HG02798 (cell line): ENCODE measurements around the gene WFDC2.
"Not testable (repeated sequence)": the region's sequence is repeated elsewhere in the genome, so short reads cannot be mapped to it uniquely, and the experiment has no call there.

Experiments
- ATAC-seq: cut with Tn5 transposase; IDR thresholded peaks from one replicate; pipeline ENCODE4 v1.9.1; 2021; ENCODE audit warnings: mild to moderate bottlenecking; ENCODE audit not compliant: unreplicated experiment, poor library complexity

WFDC2 gene

GRCh38 chr20:45450097-45450818 is 19.3 kb upstream of the WFDC2 start:
- ATAC-seq, result no peak

- ATAC-seq, result no peak
Measured at GRCh38 chr20:45452238-45452637, 17.3 kb upstream of the WFDC2 start.

- no peak for ATAC-seq
Measured at GRCh38 chr20:45452772-45453691, 16.5 kb upstream of the WFDC2 start.

GRCh38 chr20:45456632-45457031 is 12.9 kb upstream of the WFDC2 start:
- ATAC-seq, result no peak

GRCh38 chr20:45459606-45460005 is 9.9 kb upstream of the WFDC2 start:
- ATAC-seq, result no peak

- ATAC-seq, result no peak
Measured at GRCh38 chr20:45461225-45461624, 8.3 kb upstream of the WFDC2 start.

- ATAC-seq, result no peak
Measured at GRCh38 chr20:45462711-45463509, 6.6 kb upstream of the WFDC2 start.

GRCh38 chr20:45463709-45464108 is 5.8 kb upstream of the WFDC2 start:
- ATAC-seq, result no peak

GRCh38 chr20:45465491-45466266 is 3.9 kb upstream of the WFDC2 start:
- no peak for ATAC-seq

GRCh38 chr20:45467172-45467571 is 2.4 kb upstream of the WFDC2 start:
- ATAC-seq, result no peak

GRCh38 chr20:45467861-45468260 is 1.7 kb upstream of the WFDC2 start:
- ATAC-seq, result no peak

- ATAC-seq, result peak; percentile 47
Measured at GRCh38 chr20:45470262-45470931, 844 bp downstream of the WFDC2 start.

- no peak for ATAC-seq
Measured at GRCh38 chr20:45470937-45471336, 1.4 kb downstream of the WFDC2 start.

- ATAC-seq, result not testable (repeated sequence)
Measured at GRCh38 chr20:45472286-45472685, 2.7 kb downstream of the WFDC2 start.

- not testable (repeated sequence) for ATAC-seq
Measured at GRCh38 chr20:45477530-45478148, 8.1 kb downstream of the WFDC2 start.

GRCh38 chr20:45479822-45480221 is 10.3 kb downstream of the WFDC2 start:
- ATAC-seq, result no peak

GRCh38 chr20:45484676-45485075 is 15.1 kb downstream of the WFDC2 start:
- no peak for ATAC-seq

GRCh38 chr20:45485388-45485787 is 15.8 kb downstream of the WFDC2 start:
- no peak for ATAC-seq

- no peak for ATAC-seq
Measured at GRCh38 chr20:45487231-45487635, 17.7 kb downstream of the WFDC2 start.
